T-cell (primary cell): ENCODE results near the gene SYTL1. TPM values are rescaled to one million over a fixed set of nuclear protein-coding genes. Genes with fewer than 3 reads are reported as not detected.

Experiments
- ATAC-seq, 4 experiments: fragments of 200-7000 bp in 3 of 4; fragments of 150-1000 bp in 1 of 4; cut with Tn5 transposase; replicated peaks in 1 of 4; 1 replicate in 3 of 4; 2 replicates in 1 of 4; pipeline ENCODE4 v1.10.0; 2021; ENCODE audit warnings: moderate library complexity in 3 of 4, mild to moderate bottlenecking in 2 of 4, moderate number of reproducible peaks in 1 of 4
- CTCF ChIA-PET, 2 donors: fragments of 300-600 bp; sonication (Branson Sonifier 250); formaldehyde crosslinking; loops; one replicate each; lab custom pipeline; 2022; ENCODE audit warnings: antibody characterized with exemption in 2 of 2; lab: Charles Lee
- POLR2A ChIA-PET, 2 donors: fragments of 300-600 bp; sonication (Branson Sonifier 250); formaldehyde crosslinking; loops; one replicate each; lab custom pipeline; 2022; ENCODE audit warnings: antibody characterized with exemption in 2 of 2; lab: Charles Lee
- DNase-seq, 35 experiments: peaks; one replicate each; pipeline versions ENCODE4 v3.0.0 to v3.0.0-alpha.2; 2013 to 2023
- H3K27ac ChIP-seq: one replicate; pipeline ENCODE4 v1.5.1; 2013; ENCODE audit warnings: low read length
- H3K27me3 ChIP-seq, 2 experiments: replicated peaks in 1 of 2; 1 replicate in 1 of 2; 2 replicates in 1 of 2; pipeline versions ENCODE4 v1.6.1 to v1.7.0; 2013; ENCODE audit warnings: low read length in 1 of 2, mixed read lengths in 1 of 2; ENCODE audit not compliant: control insufficient read depth in 2 of 2, insufficient read depth in 2 of 2; ENCODE audit errors: extremely low read depth in 1 of 2
- H3K36me3 ChIP-seq, 2 donors: 1 replicate in 1 of 2; 2 replicates in 1 of 2; pipeline versions ENCODE4 v1.6.1 to v1.7.0; 2013; ENCODE audit warnings: low read length in 1 of 2; ENCODE audit not compliant: control insufficient read depth in 2 of 2, insufficient read depth in 1 of 2; ENCODE audit errors: extremely low read depth in 1 of 2
- H3K4me1 ChIP-seq, 2 experiments: 1 replicate in 1 of 2; 2 replicates in 1 of 2; pipeline versions ENCODE4 v1.6.1 to v1.7.0; 2013; ENCODE audit warnings: low read length in 2 of 2, mixed read lengths in 1 of 2; ENCODE audit not compliant: insufficient read depth in 2 of 2, control insufficient read depth in 1 of 2; ENCODE audit errors: extremely low read depth in 1 of 2
- H3K4me3 ChIP-seq, 2 donors: 1 replicate in 1 of 2; 2 replicates in 1 of 2; pipeline versions ENCODE4 v1.5.1 to v1.7.0; 2013; ENCODE audit warnings: mild to moderate bottlenecking in 2 of 2, low read length in 1 of 2, moderate library complexity in 1 of 2; ENCODE audit not compliant: control insufficient read depth in 1 of 2; ENCODE audit errors: extremely low read depth in 1 of 2
- H3K9me3 ChIP-seq: 2 replicates; pipeline ENCODE4 v1.7.0; 2013
- H3K27ac Mint-ChIP-seq, 2 donors: one replicate each; pipeline ENCODE4 v1.8.0; 2020 to 2021; ENCODE audit warnings: mild to moderate bottlenecking in 2 of 2, mixed read lengths in 2 of 2
- H3K27me3 Mint-ChIP-seq, 2 donors: one replicate each; pipeline ENCODE4 v1.8.0; 2021 to 2022; ENCODE audit warnings: mixed read lengths in 2 of 2
- H3K36me3 Mint-ChIP-seq: one replicate; pipeline ENCODE4 v1.8.0; 2021; ENCODE audit warnings: mixed read lengths
- H3K4me1 Mint-ChIP-seq, 3 donors: one replicate each; pipeline ENCODE4 v1.8.0; 2020 to 2022; ENCODE audit warnings: mixed read lengths in 3 of 3, mild to moderate bottlenecking in 1 of 3
- H3K4me3 Mint-ChIP-seq, 3 donors: one replicate each; pipeline ENCODE4 v1.8.0; 2020 to 2022; ENCODE audit warnings: mild to moderate bottlenecking in 3 of 3, mixed read lengths in 3 of 3, moderate library complexity in 3 of 3
- H3K9me3 Mint-ChIP-seq, 3 donors: one replicate each; pipeline ENCODE4 v1.8.0; 2020 to 2022; ENCODE audit warnings: mixed read lengths in 3 of 3
- WGBS: methylation state at CpG from one replicate; pipeline ENCODE4 v1.1.5; 2013; ENCODE audit warnings: missing lambda C conversion rate; ENCODE audit not compliant: insufficient coverage; 5-methylcytosine and 5-hydroxymethylcytosine counted together
- total RNA-seq, 35 experiments: library from RNA in 6 of 35; stranded (reverse) in 6 of 35; fragments of 120-200 nt in 1 of 35; gene quantifications; one replicate each; pipeline versions ENCODE4 v1.2.1 to v1.2.4 and lab custom pipeline; 2013 to 2026

The SYTL1 gene
- total RNA-seq, 5 donors from 2014 or later (not counting 1 experiment from before 2014, with no cell fraction given) = 169 to 240 (median 199) TPM

DNA sequence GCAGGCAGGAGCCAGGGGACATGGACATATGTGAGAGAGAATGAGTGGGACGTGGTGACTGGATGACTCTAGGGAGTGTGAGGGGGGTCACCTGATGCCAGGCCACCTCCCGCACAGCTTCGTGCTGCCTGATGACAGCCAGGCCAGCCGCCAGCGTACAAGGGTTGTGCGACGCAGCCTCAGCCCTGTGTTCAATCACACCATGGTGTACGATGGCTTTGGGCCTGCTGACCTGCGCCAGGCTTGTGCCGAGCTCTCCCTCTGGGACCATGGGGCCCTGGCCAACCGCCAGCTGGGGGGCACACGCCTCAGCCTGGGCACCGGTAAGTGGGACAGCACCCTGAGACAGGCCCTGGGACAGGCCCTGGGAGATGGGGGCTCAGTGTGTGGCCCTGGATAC is 11.3 kb downstream of the SYTL1 start:
- 95% methylated on average over 13 of the region's 13 CpGs for WGBS
- Mint-ChIP-seq H3K9me3 (no peaks in the 10 kb centered on the region), H3K4me1 (peaks cover 17 to 35% (median 24%) of the 10 kb centered on the region in 3 donors), H3K36me3 (no peaks in the 10 kb centered on the region), H3K27ac (no peak overlapping the region), H3K27me3 (no peaks in the 10 kb centered on the region), H3K4me3 (no peak overlapping the region)
- no peak for ATAC-seq
- Histone ChIP-seq H3K4me1 (peaks cover 4 to 45% of the 10 kb centered on the region in 2 experiments), H3K9me3 (no peaks in the 10 kb centered on the region), H3K27ac (no peak overlapping the region), H3K27me3 (no peaks in the 10 kb centered on the region), H3K36me3 (peaks cover 24 to 31% of the 10 kb centered on the region in 2 donors), H3K4me3 (no peak overlapping the region)
- CTCF ChIA-PET = no interaction called here
- DNase-seq = no peak
- POLR2A ChIA-PET = no interaction called here

DNA sequence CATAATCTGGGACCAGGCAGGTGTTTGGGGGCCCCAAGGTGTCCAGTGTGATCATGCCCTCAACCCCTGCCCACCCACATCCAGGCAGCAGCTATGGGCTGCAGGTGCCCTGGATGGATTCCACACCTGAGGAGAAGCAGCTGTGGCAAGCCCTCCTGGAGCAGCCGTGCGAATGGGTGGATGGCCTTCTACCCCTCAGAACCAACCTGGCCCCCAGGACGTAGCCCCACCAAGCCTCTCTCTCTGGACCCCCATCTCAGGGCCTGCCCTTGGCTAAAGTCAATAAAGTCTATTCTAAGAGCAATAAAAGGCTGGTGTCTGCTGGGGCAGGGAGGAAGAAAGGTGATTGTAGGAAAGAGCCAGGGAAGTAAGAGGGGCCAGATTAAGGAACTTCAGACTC is 11.8 kb downstream of the SYTL1 start:
- Histone ChIP-seq H3K27ac (no peak overlapping the region), H3K4me3 (no peak overlapping the region), H3K36me3 (peaks cover 24 to 31% of the 10 kb centered on the region in 2 donors), H3K4me1 (peaks cover 4 to 49% of the 10 kb centered on the region in 2 experiments), H3K27me3 (no peaks in the 10 kb centered on the region), H3K9me3 (no peaks in the 10 kb centered on the region)
- H3K27me3 Mint-ChIP-seq = no peaks in the 10 kb centered on the region
- ATAC-seq (no peak), DNase-seq (no peak)
- peak overlapping the region in 1 of 2 donors; percentile 25 for H3K27ac Mint-ChIP-seq
- WGBS = no CpG with 5 or more reads among the region's 3 CpGs
- peaks cover 17 to 38% (median 24%) of the 10 kb centered on the region in 3 donors for H3K4me1 Mint-ChIP-seq
- no peaks in the 10 kb centered on the region for H3K36me3 Mint-ChIP-seq
- ChIA-PET CTCF (interaction anchor here in 1 of 2 donors (0.7 kb wide), 2 partner anchors 37 to 215 kb away, joined by 3 to 5 read pairs; no protein-coding TSS in a partner anchor), POLR2A (no interaction called here)
- no peak overlapping the region for H3K4me3 Mint-ChIP-seq
- no peaks in the 10 kb centered on the region for H3K9me3 Mint-ChIP-seq

DNA sequence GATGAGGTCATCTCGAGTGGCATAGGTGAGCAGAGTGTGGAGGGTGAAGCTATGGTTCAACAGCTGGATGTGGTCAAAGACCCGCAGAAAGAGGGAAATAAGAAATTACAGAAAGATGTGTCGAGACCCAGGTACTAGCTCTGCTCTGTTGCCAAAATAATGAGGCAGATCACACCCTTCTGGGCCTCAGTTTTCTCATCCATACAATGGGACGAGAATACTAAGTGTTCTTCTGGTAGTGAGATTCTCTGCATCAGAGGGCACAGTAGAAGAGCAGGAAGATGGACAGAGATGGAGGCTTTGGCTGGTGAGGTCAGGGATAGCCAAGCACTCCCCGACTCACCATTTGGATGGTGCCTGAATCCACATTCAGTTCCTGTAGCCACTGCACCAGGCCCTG is 13.9 kb downstream of the SYTL1 start:
- H3K27ac Mint-ChIP-seq = peak overlapping the region; percentile 65 to 74
- CTCF ChIA-PET = interaction anchor here (0.6 to 2.1 kb wide), 4 partner anchors 14 to 41 kb away, joined by 3 to 6 read pairs (median 3); partner anchors contain the start of gene SYTL1 (in 1 of the 2)
- no peaks in the 10 kb centered on the region for H3K36me3 Mint-ChIP-seq
- peak overlapping the region; percentile 62 for H3K27ac ChIP-seq
- no peaks in the 10 kb centered on the region for H3K27me3 Mint-ChIP-seq
- no peak overlapping the region for H3K4me3 ChIP-seq
- H3K36me3 ChIP-seq = peaks cover 15 to 20% of the 10 kb centered on the region in 2 donors
- ATAC-seq (no peak), DNase-seq (no peak)
- no peaks in the 10 kb centered on the region for H3K27me3 ChIP-seq
- peaks cover 33 to 50% (median 40%) of the 10 kb centered on the region in 3 donors for H3K4me1 Mint-ChIP-seq
- peaks cover 8 to 57% of the 10 kb centered on the region in 2 experiments for H3K4me1 ChIP-seq
- peak overlapping the region in 2 of 3 donors; percentile 75 to 80 for H3K4me3 Mint-ChIP-seq
- 74% methylated on average over 4 of the region's 5 CpGs for WGBS
- no peaks in the 10 kb centered on the region for H3K9me3 ChIP-seq
- POLR2A ChIA-PET = interaction anchor here in 1 of 2 donors (0.5 kb wide), 1 partner anchor 404 kb away, joined by 4 read pairs; no protein-coding TSS in a partner anchor
- H3K9me3 Mint-ChIP-seq = no peaks in the 10 kb centered on the region

DNA sequence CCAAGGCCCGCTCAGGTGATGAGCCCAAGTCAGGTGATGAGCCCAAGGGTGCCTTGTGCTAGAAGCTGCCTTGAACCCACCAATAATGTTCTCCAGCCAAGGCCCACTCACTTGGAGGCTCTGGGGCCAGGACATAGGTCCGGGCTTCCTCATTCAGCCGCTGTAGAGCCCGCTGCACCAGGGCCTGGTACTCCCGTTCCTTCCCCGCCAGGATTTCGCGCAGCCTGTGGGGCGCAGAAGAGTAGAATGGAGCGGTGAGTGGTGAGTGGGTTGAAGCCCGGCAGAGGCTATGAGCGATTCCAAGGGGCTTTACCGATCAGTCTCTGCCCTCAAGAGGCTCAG is 14.4 kb downstream of the SYTL1 start:
- WGBS = 90% methylated on average over 10 of the region's 13 CpGs
- Mint-ChIP-seq H3K36me3 (no peaks in the 10 kb centered on the region), H3K4me1 (peaks cover 33 to 50% (median 40%) of the 10 kb centered on the region in 3 donors), H3K27me3 (no peaks in the 10 kb centered on the region), H3K27ac (peak overlapping the region; percentile 74 to 86), H3K9me3 (no peaks in the 10 kb centered on the region), H3K4me3 (peak overlapping the region; percentile 75 to 80 (median 75))
- H3K4me1 ChIP-seq = peaks cover 8 to 60% of the 10 kb centered on the region in 2 experiments
- DNase-seq (no peak), ATAC-seq (no peak)
- no peaks in the 10 kb centered on the region for H3K9me3 ChIP-seq
- ChIA-PET CTCF (interaction anchor here in 1 of 2 donors (1.4 to 1.9 kb wide), 3 partner anchors 10 to 35 kb away, joined by 3 to 9 read pairs (median 5); partner anchors contain the start of genes MAP3K6 and SYTL1), POLR2A (no interaction called here)
- peak overlapping the region; percentile 62 for H3K27ac ChIP-seq
- no peaks in the 10 kb centered on the region for H3K27me3 ChIP-seq
- peak overlapping the region; percentile 10 to 61 for H3K4me3 ChIP-seq
- peaks cover 12 to 15% of the 10 kb centered on the region in 2 donors for H3K36me3 ChIP-seq

DNA sequence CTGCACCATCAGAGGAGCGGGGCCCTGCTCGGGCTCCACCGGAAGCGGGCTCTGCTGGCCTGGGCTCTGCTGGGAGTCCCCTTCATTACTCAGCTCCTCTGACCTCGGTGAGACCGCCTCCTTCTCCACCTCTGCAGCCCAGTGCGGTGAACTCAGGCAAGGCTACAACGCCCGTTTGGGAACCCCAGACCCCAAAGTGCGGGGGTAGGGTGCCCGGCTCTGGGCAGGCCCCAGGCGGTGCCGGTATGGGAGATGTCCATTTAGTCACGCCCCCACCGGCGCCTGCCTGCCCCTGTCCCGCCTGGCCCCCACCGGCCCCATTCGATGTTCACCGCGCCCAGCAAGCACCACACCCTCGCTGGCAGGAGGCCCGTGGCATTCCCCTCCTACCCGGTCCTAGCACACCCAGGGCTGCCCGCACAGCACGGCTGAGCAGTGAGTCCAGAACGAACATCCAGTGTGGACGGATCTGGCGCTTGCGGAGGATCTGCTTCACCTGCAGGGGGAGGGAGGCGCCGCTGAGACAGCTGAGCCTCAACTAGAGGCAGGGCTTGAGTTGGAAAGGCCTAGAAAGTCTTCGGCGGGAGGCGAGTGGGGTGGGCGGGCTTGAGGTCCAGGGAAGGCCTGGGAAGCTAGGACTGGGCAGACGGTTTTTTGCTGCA is 14.9 kb downstream of the SYTL1 start:
- ATAC-seq (peak; percentile 1 to 57 (median 40)), DNase-seq (peak in 11 of 35 experiments; percentile 17 to 54 (median 32))

More for the DNA sequence above, 14.9 kb downstream of the SYTL1 start:
- peaks cover 8 to 60% of the 10 kb centered on the region in 2 experiments for H3K4me1 ChIP-seq
- H3K27ac Mint-ChIP-seq = peak overlapping the region; percentile 85 to 86
- ChIA-PET CTCF (interaction anchor here (0.7 to 1.9 kb wide), 9 partner anchors 9 to 317 kb away, joined by 3 to 9 read pairs (median 3); partner anchors contain the start of genes MAP3K6 (in 1 of the 2) and SYTL1 (in 1 of the 2)), POLR2A (interaction anchor here (0.6 to 0.7 kb wide), 2 partner anchors 127 to 1286 kb away, joined by 3 to 8 read pairs; no protein-coding TSS in a partner anchor)
- peaks cover 7 to 10% of the 10 kb centered on the region in 2 donors for H3K36me3 ChIP-seq
- peak overlapping the region; percentile 75 to 80 (median 75) for H3K4me3 Mint-ChIP-seq
- H3K4me3 ChIP-seq = peak overlapping the region; percentile 61 to 73
- H3K27me3 Mint-ChIP-seq = no peaks in the 10 kb centered on the region
- no peaks in the 10 kb centered on the region for H3K36me3 Mint-ChIP-seq
- 71% methylated on average over 34 of the region's 37 CpGs for WGBS
- H3K27me3 ChIP-seq = no peaks in the 10 kb centered on the region
- peaks cover 33 to 51% (median 40%) of the 10 kb centered on the region in 3 donors for H3K4me1 Mint-ChIP-seq
- H3K9me3 Mint-ChIP-seq = no peaks in the 10 kb centered on the region
- no peaks in the 10 kb centered on the region for H3K9me3 ChIP-seq
- H3K27ac ChIP-seq = peak overlapping the region; percentile 62
